NCI-H526 treated with DMSO at 0.1 percent for 48 hours (cell line): ENCODE measurements around the gene ACACA.
A peak's percentile ranks its signal among the peaks of the same experiment; 100 is the strongest.

Experiments
- DNase-seq: peaks from one replicate; lab custom pipeline; 2025; lab: John Stamatoyannopoulos, UW

Gene ACACA

GRCh38 chr17:37131669-37132611, 274.7 kb downstream of the ACACA start:
- no peak for DNase-seq

DNA sequence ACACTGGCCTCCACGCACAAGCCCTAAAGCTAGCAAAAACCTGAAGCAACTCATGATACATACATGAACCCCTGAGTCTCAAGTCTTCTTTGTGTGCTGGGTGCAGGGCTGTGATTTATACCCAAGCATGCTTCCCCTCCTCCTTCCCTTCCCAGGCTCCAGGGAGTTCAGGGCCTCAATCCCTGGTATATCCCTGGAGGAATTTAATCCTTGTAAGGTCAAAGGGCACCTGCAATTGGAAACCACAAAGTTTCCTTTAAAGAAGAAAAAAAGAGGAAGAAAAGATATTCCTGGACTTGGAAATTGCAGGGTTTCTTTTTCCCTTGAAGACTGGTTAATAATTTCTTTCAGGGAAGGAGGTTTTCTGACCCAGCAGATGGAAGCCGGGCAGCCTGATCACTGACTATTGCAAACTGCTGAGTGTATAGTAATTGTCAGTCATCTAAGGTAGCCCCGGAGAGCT, 275.6 kb downstream of the ACACA start:
- no peak for DNase-seq

DNA sequence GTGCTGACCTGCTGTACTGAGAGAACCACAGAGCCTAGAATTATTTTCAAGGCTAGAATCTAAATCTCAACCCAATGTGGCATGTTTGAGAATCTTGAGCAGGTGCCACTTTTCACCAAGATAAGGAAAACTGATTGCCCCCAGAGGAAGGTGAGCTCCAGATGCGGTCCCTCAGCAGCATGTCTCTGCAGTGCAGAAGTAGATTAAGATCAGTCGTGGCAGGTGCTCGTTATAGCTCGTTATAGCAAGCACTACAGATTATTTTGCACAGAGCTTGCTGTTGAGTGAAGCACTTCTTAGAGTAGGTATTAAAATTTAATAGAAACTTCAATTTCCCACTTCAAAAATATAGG, 281.8 kb downstream of the ACACA start:
- DNase-seq, result no peak

- no peak for DNase-seq
Measured at GRCh38 chr17:37123941-37124820, 282.5 kb downstream of the ACACA start.

DNA sequence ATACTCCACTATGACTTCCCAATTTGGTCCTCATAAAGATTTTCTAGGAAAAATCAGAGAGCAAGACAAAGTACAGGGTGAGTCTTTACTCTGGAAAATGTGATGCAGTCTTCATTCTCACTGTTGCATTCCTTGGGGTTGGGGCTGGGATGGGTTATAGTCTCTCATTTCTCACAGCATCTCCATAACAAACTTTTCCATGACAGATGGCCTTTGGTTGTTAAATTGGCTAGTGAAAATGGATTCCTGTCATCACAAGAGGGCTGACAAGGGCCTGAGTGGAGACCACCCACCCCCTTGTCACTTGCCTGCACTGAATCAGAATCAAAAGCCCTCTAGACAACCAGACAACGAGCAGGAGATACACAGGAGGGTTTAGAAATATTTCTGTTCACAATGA, 283.2 kb downstream of the ACACA start:
- DNase-seq, result no peak

DNA sequence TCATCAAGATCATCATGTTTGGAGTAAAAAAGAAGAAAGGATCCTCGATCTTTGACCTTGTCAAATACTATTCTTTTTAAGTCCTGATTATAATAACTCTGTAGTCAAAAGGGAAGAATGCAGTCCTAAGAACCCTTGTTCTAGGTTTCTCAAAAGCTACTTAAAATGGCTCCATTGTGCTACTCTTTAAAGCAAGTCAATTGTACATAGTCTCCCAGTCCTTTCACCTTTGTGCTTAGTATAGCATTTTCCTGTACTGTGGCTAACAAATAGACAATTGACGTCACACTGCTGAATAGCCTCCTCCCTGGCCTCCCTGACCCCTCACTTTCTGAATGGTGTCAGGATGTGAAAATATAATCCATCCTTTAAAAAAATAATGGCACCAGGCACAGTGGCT, 285.0 kb downstream of the ACACA start:
- DNase-seq, result no peak

GRCh38 chr17:37118366-37119137, 288.1 kb downstream of the ACACA start:
- no peak for DNase-seq

DNA sequence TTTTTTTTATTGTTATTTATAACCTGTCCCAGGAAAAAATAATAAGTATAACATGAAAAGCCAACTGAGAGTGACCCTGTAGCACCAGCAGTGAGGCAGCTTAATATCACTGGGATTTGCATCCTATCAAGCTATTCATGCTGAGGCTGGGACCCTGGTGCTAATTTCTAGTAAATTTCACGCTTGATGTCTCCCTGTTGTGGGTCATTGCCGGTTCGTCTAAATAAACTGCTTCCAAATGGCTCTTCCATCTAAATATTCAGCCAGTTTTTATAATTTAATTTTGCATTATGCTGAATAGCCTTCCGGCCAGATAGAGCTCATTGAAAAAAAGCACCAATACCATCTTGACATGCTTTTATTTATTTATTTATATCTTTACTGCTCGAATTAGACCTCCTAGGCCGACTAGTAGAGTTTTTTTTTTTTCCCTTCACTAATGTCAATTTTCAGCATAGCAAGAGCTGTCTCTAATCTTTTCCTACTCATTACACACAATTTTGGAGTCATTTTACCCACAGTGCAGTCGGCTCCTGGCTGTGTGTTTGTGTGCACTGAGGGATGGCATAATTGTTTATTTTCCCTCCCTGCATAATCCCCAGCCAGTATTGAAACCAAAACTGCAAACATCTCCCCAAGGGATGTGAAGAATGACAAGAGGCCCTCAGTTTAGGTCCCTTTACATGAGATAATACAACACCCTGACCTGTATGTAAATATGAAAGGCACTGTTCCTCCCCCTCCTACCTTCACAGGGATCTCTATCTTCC, 289.1 kb downstream of the ACACA start:
- DNase-seq, result peak; percentile 59

GRCh38 chr17:37116671-37117185, 289.9 kb downstream of the ACACA start:
- DNase-seq, result no peak

- DNase-seq, result no peak
Measured at GRCh38 chr17:37111329-37111728, 295.3 kb downstream of the ACACA start.

DNA sequence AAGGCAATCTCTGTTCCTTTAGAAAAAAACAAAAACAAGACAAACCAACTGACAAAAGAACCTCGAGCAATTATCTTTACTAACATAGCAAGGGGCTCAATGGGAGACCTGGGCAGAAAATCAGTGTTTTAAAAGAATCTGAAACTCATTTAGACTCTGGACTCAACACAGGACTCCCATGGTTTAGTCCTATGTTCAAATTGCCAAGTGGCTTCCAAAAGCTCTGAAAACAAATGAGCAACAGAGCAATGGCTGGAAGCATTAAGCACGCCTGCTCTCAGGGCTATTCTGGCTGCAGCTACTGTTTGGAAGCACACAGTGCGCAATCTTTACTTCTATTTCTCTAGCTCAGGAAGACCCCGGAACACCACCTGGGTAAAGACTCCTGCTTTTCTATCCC, 295.9 kb downstream of the ACACA start:
- no peak for DNase-seq

DNA sequence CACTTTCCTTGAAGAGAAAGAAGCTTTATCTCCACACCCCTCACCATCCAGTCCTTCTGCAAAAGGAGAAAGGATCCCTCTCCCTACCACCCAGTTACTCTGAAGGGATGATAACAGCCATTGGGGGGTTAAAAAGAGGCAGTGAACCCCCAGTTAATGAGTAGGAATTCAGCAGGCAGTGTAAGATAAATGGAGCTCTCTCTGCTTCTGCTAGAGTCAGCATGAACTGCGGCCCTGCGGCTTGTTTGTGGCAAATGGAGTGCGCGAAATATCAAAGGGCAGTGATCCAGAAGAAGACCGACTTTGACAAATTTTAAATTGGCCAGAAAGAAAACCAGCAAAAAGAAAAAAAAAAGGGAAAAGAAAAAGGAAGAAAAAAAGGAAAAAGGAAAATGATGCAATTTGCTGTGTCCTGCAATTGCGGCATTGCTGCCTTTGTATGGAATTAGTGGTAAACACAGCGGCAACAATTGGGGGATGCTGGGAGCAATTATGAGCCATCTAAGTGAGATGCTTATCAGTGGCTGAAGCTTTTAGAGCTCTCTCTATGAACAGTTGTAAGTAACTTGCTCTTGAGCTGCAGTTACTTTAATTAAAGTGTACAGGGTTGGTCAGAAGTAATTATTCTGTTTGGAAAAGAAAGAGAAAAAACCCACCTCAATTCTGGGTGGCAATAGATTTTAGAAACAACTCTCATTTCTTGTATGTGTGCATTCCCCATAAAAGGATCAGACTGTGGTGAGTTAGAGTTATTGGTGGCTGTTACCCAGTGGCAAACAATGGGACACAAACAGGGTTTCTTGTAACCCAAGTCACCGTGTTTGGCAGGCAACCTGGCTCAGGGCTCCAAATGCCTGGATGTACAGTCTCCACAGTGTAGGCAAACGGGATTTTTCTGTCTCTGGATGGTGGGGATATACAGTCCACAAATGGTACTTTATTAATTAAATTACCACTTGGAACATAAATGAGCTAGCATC, 296.6 kb downstream of the ACACA start:
- no peak for DNase-seq

- DNase-seq, result no peak
Measured at GRCh38 chr17:37109106-37109505, 297.5 kb downstream of the ACACA start.

DNA sequence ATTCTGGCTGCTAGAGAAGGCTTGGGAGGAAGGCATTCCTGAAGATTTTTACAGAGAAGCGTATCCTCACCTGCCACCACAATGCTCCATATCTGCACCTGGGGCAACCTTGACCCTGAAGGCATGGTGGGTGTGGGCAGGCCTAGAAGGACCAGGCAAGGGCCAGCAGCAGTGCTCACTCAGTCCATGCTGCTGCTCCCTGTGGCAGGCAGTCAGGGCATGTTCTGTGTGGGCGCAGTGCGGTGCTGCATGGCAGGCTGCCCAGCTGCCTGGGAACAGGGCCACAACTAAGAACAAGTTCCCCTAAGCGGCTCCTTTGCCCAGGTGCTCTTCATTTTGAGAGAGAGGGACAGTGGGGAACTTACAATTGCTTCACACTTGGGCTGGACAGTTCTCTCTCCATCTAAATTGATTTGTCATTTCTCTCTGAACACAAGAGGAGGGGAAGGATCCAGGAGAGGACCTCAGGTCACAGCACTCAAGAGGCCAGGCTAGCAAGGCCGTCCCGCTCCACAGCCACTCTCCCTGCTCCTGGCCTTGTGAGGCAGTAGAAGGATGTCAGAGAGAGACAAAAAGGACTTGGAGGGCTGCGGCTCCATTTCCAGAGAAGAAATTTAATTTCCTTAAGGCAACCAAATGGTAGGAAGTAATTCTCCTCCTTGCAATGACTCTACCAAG, 299.1 kb downstream of the ACACA start:
- no peak for DNase-seq

GRCh38 chr17:37106049-37106448, 300.6 kb downstream of the ACACA start:
- DNase-seq, result peak; percentile 17

GRCh38 chr17:37103231-37103630, 303.4 kb downstream of the ACACA start:
- DNase-seq, result no peak

- DNase-seq, result no peak
Measured at GRCh38 chr17:37101306-37101705, 305.3 kb downstream of the ACACA start.

GRCh38 chr17:37100231-37100630, 306.4 kb downstream of the ACACA start:
- no peak for DNase-seq
